SK-N-SH (cell line): ENCODE data around the gene SLC26A2.

Experiments used
- CTCF ChIP-seq: fragments of 200-600 bp; sonication (generic); IDR thresholded peaks from 2 replicates; pipeline ENCODE4 v1.6.1; 2017; ENCODE audit warnings: antibody characterized with exemption, mild to moderate bottlenecking, moderate library complexity
- EP300 ChIP-seq, 2 experiments: IDR thresholded peaks; 2 replicates each; pipeline versions ENCODE4 v1.4.0 to v1.6.1; 2012; ENCODE audit warnings: borderline replicate concordance in 1 of 2, low read depth in 1 of 2, low read length in 1 of 2
- EZH2phosphoT487 ChIP-seq: fragments of 200-600 bp; sonication (generic); IDR thresholded peaks from 2 replicates; pipeline ENCODE4 v1.6.1; 2017; ENCODE audit warnings: low read depth, mixed run types, mild to moderate bottlenecking, antibody characterized with exemption, moderate library complexity, borderline replicate concordance
- FOXJ3 ChIP-seq: sonication (generic); formaldehyde crosslinking; IDR thresholded peaks from 2 replicates; pipeline ENCODE4 v1.5.1; 2020; ENCODE audit warnings: mild to moderate bottlenecking, missing genetic modification reagents
- JUND ChIP-seq: IDR thresholded peaks from 2 replicates; pipeline ENCODE4 v1.4.0; 2012
- NRF1 ChIP-seq: IDR thresholded peaks from 2 replicates; pipeline ENCODE4 v1.6.1; 2012; ENCODE audit warnings: low read depth, mild to moderate bottlenecking, low read length
- POLR2AphosphoS5 ChIP-seq: IDR thresholded peaks from 2 replicates; pipeline ENCODE4 v1.6.1; 2012; ENCODE audit warnings: low read depth, low read length
- RCOR1 ChIP-seq: fragments of 150-350 bp; IDR thresholded peaks from 2 replicates; pipeline ENCODE4 v1.6.1; 2017; ENCODE audit warnings: antibody characterized with exemption, low read length
- RFX5 ChIP-seq: IDR thresholded peaks from 2 replicates; pipeline ENCODE4 v1.6.1; 2012; ENCODE audit warnings: mild to moderate bottlenecking, improper control_type of control experiment, low read length
- TAF1 ChIP-seq: IDR thresholded peaks from 2 replicates; pipeline ENCODE4 v1.6.1; 2012; ENCODE audit warnings: low read depth, mild to moderate bottlenecking, low read length, moderate library complexity, borderline replicate concordance
- TF ChIP-seq, protein P1 (sequence below): IDR thresholded peaks from 2 replicates; pipeline ENCODE4 v1.6.1; 2012; ENCODE audit warnings: mild to moderate bottlenecking, low read depth, low read length, moderate library complexity
- TF ChIP-seq, protein P2 (sequence below): fragments of 150-350 bp; IDR thresholded peaks from 2 replicates; pipeline ENCODE4 v1.6.1; 2017; ENCODE audit warnings: antibody characterized with exemption, low read length, low read depth, borderline replicate concordance
- TF ChIP-seq, protein P3 (sequence below): IDR thresholded peaks from 2 replicates; pipeline ENCODE4 v1.4.0; 2012; ENCODE audit warnings: low read depth

GRCh38 chr5:149975409-149975808 lies 14.9 kb downstream of the SLC26A2 start:
- TF ChIP-seq JUND (no peak), CTCF (no peak), TAF1 (no peak), POLR2AphosphoS5 (no peak), EZH2phosphoT487 (no peak), NRF1 (no peak), RFX5 (no peak), RCOR1 (no peak), FOXJ3 (no peak), EP300 (IDR thresholded peaks at IDR 0.05; ENCODE audit: borderline replicate concordance in 1 of 2, low read depth in 1 of 2, low read length in 1 of 2) (no peak)
- TF ChIP-seq, protein P1, sequence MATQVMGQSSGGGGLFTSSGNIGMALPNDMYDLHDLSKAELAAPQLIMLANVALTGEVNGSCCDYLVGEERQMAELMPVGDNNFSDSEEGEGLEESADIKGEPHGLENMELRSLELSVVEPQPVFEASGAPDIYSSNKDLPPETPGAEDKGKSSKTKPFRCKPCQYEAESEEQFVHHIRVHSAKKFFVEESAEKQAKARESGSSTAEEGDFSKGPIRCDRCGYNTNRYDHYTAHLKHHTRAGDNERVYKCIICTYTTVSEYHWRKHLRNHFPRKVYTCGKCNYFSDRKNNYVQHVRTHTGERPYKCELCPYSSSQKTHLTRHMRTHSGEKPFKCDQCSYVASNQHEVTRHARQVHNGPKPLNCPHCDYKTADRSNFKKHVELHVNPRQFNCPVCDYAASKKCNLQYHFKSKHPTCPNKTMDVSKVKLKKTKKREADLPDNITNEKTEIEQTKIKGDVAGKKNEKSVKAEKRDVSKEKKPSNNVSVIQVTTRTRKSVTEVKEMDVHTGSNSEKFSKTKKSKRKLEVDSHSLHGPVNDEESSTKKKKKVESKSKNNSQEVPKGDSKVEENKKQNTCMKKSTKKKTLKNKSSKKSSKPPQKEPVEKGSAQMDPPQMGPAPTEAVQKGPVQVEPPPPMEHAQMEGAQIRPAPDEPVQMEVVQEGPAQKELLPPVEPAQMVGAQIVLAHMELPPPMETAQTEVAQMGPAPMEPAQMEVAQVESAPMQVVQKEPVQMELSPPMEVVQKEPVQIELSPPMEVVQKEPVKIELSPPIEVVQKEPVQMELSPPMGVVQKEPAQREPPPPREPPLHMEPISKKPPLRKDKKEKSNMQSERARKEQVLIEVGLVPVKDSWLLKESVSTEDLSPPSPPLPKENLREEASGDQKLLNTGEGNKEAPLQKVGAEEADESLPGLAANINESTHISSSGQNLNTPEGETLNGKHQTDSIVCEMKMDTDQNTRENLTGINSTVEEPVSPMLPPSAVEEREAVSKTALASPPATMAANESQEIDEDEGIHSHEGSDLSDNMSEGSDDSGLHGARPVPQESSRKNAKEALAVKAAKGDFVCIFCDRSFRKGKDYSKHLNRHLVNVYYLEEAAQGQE, result no peak
- TF ChIP-seq, protein P2, sequence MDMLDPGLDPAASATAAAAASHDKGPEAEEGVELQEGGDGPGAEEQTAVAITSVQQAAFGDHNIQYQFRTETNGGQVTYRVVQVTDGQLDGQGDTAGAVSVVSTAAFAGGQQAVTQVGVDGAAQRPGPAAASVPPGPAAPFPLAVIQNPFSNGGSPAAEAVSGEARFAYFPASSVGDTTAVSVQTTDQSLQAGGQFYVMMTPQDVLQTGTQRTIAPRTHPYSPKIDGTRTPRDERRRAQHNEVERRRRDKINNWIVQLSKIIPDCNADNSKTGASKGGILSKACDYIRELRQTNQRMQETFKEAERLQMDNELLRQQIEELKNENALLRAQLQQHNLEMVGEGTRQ, result no peak
- TF ChIP-seq, protein P3, sequence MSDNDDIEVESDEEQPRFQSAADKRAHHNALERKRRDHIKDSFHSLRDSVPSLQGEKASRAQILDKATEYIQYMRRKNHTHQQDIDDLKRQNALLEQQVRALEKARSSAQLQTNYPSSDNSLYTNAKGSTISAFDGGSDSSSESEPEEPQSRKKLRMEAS, result no peak
